Measurements from ENCODE around the gene UBL3.

- TF ChIP-seq CTCF (conservative IDR thresholded peaks at IDR 0.05; ENCODE audit: low read depth, low read length) (no peak), EZH2 (IDR thresholded peaks at IDR 0.05; ENCODE audit: low read length, unreplicated experiment) (no peak)
These were observed 63.7 kb downstream of the UBL3 start for GRCh38 chr13:29786698-29787097.

Data from PC-3 (cell line).